ENCODE results near the gene MAN1A2.

MAN1A2 gene

DNA sequence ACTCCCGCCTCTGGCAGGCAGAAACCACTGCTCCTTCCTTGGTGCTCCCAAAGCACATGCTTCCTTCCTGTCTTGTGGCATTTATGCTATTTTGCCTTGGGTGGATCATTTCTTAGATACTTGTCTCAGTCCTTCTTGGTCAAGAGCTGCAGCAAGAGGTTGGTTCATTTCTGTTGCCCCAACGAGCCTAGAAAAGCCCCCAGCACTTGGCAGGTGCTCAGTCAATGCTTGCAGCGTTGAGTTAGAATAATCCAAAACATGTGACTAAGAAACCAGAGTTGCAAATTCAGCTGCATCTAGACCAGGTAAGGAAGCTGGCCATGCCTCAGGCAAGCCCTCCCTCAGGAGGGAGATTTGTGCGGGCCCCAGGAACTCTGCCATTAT lies 196.2 kb downstream of the MAN1A2 start:
- no peak for DNase-seq (ENCODE audit: low spot score)
- TF ChIP-seq, protein P1, sequence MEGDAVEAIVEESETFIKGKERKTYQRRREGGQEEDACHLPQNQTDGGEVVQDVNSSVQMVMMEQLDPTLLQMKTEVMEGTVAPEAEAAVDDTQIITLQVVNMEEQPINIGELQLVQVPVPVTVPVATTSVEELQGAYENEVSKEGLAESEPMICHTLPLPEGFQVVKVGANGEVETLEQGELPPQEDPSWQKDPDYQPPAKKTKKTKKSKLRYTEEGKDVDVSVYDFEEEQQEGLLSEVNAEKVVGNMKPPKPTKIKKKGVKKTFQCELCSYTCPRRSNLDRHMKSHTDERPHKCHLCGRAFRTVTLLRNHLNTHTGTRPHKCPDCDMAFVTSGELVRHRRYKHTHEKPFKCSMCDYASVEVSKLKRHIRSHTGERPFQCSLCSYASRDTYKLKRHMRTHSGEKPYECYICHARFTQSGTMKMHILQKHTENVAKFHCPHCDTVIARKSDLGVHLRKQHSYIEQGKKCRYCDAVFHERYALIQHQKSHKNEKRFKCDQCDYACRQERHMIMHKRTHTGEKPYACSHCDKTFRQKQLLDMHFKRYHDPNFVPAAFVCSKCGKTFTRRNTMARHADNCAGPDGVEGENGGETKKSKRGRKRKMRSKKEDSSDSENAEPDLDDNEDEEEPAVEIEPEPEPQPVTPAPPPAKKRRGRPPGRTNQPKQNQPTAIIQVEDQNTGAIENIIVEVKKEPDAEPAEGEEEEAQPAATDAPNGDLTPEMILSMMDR (IDR thresholded peaks at IDR 0.05; ENCODE audit: borderline replicate concordance, control extremely low read depth, extremely low read depth, insufficient read depth, missing control alignments) = no peak
- in situ Hi-C loops (cut with MboI; ENCODE audit: low sequenced_read_pairs, unreplicated experiment) = no loop called here

DNA sequence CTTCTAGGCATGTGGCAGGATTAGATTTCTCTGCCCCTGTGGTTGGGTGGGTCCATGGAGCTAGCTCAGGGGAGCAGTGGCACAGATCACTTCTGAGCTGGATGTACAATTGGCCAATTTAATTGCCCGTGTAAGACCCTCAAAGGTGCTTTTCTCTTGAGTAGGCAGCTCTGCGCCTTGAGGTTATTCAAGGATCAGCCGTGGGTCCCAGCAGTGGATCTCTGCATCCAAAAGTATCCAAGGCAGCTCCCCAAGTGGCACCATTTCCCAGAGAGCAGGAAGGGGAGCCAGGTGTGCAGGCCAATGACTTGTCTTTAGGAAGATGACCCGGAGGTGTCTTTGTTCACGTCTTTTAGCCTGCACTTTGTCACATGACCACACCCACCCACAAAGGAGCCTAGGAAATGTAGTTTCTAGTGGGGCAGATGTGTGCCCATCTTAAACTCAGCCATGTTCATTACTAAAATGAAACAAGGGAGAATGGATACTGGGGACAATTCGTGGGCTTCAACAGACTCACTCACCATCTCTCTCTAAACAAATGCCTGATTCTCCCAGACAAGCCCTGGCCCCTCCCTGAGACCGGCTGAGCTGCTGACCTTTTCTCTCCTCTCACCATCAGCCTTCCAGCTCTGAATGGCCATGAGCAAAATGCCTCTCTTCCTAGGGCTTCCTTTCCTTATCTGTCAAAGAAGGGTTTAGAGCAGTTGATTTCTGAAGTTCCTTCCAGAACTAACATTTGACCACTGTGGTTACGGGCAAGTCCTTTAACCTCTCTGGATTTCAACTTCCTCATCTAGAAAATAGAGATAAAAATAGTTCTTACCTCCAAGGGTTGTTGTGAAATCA lies 197.2 kb downstream of the MAN1A2 start:
- in situ Hi-C loops (cut with MboI; ENCODE audit: low sequenced_read_pairs, unreplicated experiment) = no loop called here
- TF ChIP-seq, protein P1 (IDR thresholded peaks at IDR 0.05; ENCODE audit: borderline replicate concordance, control extremely low read depth, extremely low read depth, insufficient read depth, missing control alignments) = no peak
- no peak for DNase-seq (ENCODE audit: low spot score)

DNA sequence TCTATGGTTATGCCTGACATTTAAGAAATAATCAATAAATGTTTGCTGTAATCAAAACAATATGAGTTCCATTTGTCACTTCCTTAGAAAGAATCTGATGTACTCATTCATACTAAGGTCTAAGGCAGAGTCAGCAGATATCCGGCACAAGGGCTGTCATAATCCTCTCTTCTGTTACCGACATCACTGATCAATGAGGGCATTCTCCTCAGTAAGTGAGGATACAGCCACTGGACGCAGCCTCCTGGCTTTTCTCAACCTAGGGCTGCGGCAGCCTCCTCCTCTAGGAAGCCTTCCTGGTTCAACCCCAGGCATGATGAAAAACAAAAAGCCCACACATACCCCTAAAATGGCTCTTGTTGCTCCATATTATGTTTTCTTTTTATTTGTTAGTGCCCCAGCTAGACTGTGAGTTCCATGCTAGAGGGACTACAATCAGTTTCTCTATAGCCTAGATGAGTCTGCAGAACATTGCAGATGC lies 197.9 kb downstream of the MAN1A2 start:
- in situ Hi-C loops (cut with MboI; ENCODE audit: low sequenced_read_pairs, unreplicated experiment) = no loop called here
- DNase-seq (ENCODE audit: low spot score) = no peak
- TF ChIP-seq, protein P1 (IDR thresholded peaks at IDR 0.05; ENCODE audit: borderline replicate concordance, control extremely low read depth, extremely low read depth, insufficient read depth, missing control alignments) = no peak

DNA sequence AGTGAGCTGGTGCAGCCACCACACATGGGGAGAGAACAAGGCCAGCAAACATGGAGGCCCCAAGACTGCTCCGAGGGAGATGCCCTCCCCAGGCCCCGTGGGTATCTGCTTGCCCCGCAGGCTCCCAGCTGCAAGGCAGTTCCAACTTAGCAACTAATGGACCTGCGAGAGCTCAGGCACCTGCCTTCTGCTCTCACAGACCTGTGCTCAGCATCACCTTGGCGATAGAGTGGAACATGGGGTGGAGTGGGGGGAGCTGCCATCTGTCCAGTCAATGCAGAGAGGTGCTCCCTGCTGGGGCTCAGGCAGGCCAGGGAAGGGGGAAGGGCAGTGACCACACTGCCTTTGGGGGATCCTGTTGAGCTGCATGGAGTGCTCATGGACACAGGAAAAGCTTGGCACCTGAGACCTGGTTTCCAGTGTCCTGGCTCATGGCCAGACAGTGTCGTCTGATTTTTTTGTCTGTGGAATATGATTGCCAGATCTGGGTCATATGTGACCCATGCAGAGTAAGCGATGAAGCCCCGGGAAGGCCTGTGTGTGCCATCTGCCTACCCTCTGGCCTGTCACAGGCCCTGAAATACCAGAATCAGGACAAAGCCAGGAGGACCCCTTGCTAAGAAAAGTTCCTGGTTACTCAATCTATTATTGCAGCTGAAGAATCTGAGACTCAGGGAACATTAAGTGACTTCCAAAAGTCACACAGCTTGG lies 198.7 kb downstream of the MAN1A2 start:
- in situ Hi-C loops (cut with MboI; ENCODE audit: low sequenced_read_pairs, unreplicated experiment) = no loop called here
- TF ChIP-seq, protein P1 (IDR thresholded peaks at IDR 0.05; ENCODE audit: borderline replicate concordance, control extremely low read depth, extremely low read depth, insufficient read depth, missing control alignments) = no peak
- no peak for DNase-seq (ENCODE audit: low spot score)

DNA sequence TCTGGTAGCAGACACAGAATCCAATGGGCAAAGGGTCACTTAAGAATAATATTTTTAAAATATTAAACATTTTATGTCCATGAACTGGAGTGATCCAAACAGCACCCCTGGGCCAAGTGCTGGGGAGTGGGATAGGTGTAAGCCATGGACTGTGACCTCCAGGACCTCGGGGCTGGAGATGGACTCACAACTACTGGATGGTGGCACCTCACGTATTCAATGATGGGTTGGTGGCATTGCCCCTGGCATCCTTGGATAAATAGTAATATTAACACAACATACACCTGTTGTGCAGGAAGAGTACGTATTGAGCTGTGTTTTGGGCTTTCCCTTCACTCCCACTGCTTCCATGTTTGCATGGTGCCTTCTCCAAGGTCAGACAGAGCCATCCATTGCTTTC lies 199.3 kb downstream of the MAN1A2 start:
- TF ChIP-seq, protein P1 (IDR thresholded peaks at IDR 0.05; ENCODE audit: borderline replicate concordance, control extremely low read depth, extremely low read depth, insufficient read depth, missing control alignments) = no peak
- in situ Hi-C loops (cut with MboI; ENCODE audit: low sequenced_read_pairs, unreplicated experiment) = no loop called here

DNA sequence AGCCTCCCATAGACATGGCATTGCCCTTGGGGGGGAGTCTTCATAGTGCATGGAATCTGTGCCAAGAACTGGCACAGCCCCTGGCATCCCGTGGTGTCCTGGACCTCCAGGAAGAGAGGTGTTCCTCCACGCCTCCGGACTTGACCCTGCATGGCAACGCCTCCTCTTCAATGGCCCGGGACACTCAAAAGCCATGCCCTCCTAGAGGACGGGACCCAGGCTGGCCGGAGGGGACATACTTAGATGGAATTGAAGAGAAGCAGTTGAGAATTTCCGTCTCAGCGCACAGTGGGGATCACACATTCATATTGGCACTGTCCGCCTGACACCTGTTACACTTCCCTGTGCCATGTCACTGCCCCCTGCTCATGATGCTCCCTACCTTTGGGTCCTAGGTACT lies 200.2 kb downstream of the MAN1A2 start:
- DNase-seq (ENCODE audit: low spot score) = no peak
- in situ Hi-C loops (cut with MboI; ENCODE audit: low sequenced_read_pairs, unreplicated experiment) = no loop called here
- TF ChIP-seq, protein P1 (IDR thresholded peaks at IDR 0.05; ENCODE audit: borderline replicate concordance, control extremely low read depth, extremely low read depth, insufficient read depth, missing control alignments) = no peak

More for the DNA sequence above, 199.3 kb downstream of the MAN1A2 start:
- DNase-seq (ENCODE audit: low spot score) = no peak
